WTC11 (cell line): Measurements from ENCODE around the gene FOCAD. TPM values are rescaled to one million over a fixed set of nuclear protein-coding genes. Genes with fewer than 3 reads are reported as not detected.

Experiments
- ATAC-seq: fragments of 200-7000 bp; cut with Tn5 transposase; 2 replicates; pipeline ENCODE4 v1.10.0; 2021; ENCODE audit warnings: mild to moderate bottlenecking, moderate library complexity
- CTCF ChIA-PET: fragments of 300-600 bp; sonication (Branson Sonifier 250); formaldehyde crosslinking; loops from one replicate; lab custom pipeline; 2021; ENCODE audit warnings: antibody characterized with exemption; lab: Charles Lee
- POLR2A ChIA-PET: fragments of 350-600 bp; sonication (Branson Sonifier 250); formaldehyde crosslinking; loops from one replicate; lab custom pipeline; 2021; ENCODE audit warnings: antibody characterized with exemption; lab: Charles Lee
- DNase-seq: peaks from one replicate; pipeline ENCODE4 v3.0.0; 2021; ENCODE audit warnings: low spot score
- H3K27ac Mint-ChIP-seq: 2 replicates; pipeline ENCODE4 v1.8.0; 2021; ENCODE audit warnings: mixed read lengths
- H3K27me3 Mint-ChIP-seq: 2 replicates; pipeline ENCODE4 v1.8.0; 2021; ENCODE audit warnings: low read depth, mild to moderate bottlenecking, moderate library complexity, mixed read lengths
- H3K36me3 Mint-ChIP-seq: 2 replicates; pipeline ENCODE4 v1.8.0; 2021; ENCODE audit warnings: mixed read lengths
- H3K4me1 Mint-ChIP-seq: 2 replicates; pipeline ENCODE4 v1.8.0; 2022; ENCODE audit warnings: mixed read lengths
- H3K4me3 Mint-ChIP-seq: 2 replicates; pipeline ENCODE4 v1.8.0; 2021; ENCODE audit warnings: mild to moderate bottlenecking, moderate library complexity, mixed read lengths
- H3K9me3 Mint-ChIP-seq: 2 replicates; pipeline ENCODE4 v1.8.0; 2021; ENCODE audit warnings: mixed read lengths
- ARID4B ChIP-seq: sonication (generic); formaldehyde crosslinking; IDR thresholded peaks from 2 replicates; pipeline ENCODE4 v1.8.0; 2023; ENCODE audit warnings: missing genetic modification reagents, mild to moderate bottlenecking, borderline replicate concordance
- CTCF ChIP-seq: fragments of 200-600 bp; IDR thresholded peaks from 2 replicates; pipeline ENCODE4 v1.8.0; 2022; ENCODE audit warnings: antibody characterized with exemption
- EMX1 ChIP-seq: fragments of 250-450 bp; sonication (Bioruptor Pico); IDR thresholded peaks from 2 replicates; pipeline ENCODE4 v1.8.0; 2021; ENCODE audit warnings: mild to moderate bottlenecking
- NFYB ChIP-seq: sonication (generic); formaldehyde crosslinking; conservative IDR thresholded peaks from 2 replicates; pipeline ENCODE4 v1.8.0; 2022; ENCODE audit warnings: low read depth, missing genetic modification reagents
- SMAD4 ChIP-seq: sonication (generic); formaldehyde crosslinking; IDR thresholded peaks from 2 replicates; pipeline ENCODE4 v1.8.0; 2022; ENCODE audit warnings: mild to moderate bottlenecking, missing genetic modification reagents
- TEAD1 ChIP-seq: sonication (generic); formaldehyde crosslinking; IDR thresholded peaks from 2 replicates; pipeline ENCODE4 v1.8.0; 2022; ENCODE audit warnings: mild to moderate bottlenecking, missing genetic modification reagents
- USF1 ChIP-seq: sonication (generic); formaldehyde crosslinking; IDR thresholded peaks from 2 replicates; pipeline ENCODE4 v1.8.0; 2022; ENCODE audit warnings: mild to moderate bottlenecking, missing genetic modification reagents
- ZNF219 ChIP-seq: sonication (generic); formaldehyde crosslinking; IDR thresholded peaks from 2 replicates; pipeline ENCODE4 v1.8.0; 2023; ENCODE audit warnings: missing genetic modification reagents, mild to moderate bottlenecking, borderline replicate concordance
- ZNF281 ChIP-seq: sonication (generic); formaldehyde crosslinking; IDR thresholded peaks from 2 replicates; pipeline ENCODE4 v1.8.0; 2023; ENCODE audit warnings: mild to moderate bottlenecking, missing genetic modification reagents
- total RNA-seq: library from RNA; stranded (reverse); gene quantifications from 3 replicates; pipeline ENCODE4 v1.2.3, GENCODE V29; 2021

The FOCAD gene
- total RNA-seq, 1 experiment from 2014 or later, result 34.3 TPM

GRCh38 chr9:20930836-20931235 is 246.8 kb downstream of the FOCAD start (continued):
- no peak for TF ChIP-seq ARID4B (CRISPR knock-in tag)
- TF ChIP-seq EMX1 (CRISPR knock-in tag), result no peak
- TF ChIP-seq, all 79 proteins: peak for 0

GRCh38 chr9:20940447-20941173 is 256.6 kb downstream of the FOCAD start:
- ATAC-seq, result no peak
- no peak overlapping the region for H3K4me3 Mint-ChIP-seq
- POLR2A ChIA-PET, result interaction anchor here (1.1 kb wide), 1 partner anchor 1006 kb away, joined by 3 read pairs; no protein-coding TSS in a partner anchor
- no peak for DNase-seq
- CTCF ChIA-PET, result interaction anchor here (0.6 to 2.3 kb wide), 31 partner anchors 9 to 1476 kb away, joined by 3 to 40 read pairs (median 4); partner anchors contain the start of genes FOCAD and MLLT3
- TF ChIP-seq USF1 (CRISPR knock-in tag), result no peak
- no peak for TF ChIP-seq SMAD4 (CRISPR knock-in tag)
- peaks cover 21% of the 10 kb centered on the region for H3K4me1 Mint-ChIP-seq
- no peak overlapping the region for H3K27ac Mint-ChIP-seq
- H3K36me3 Mint-ChIP-seq, result peaks cover 10% of the 10 kb centered on the region
- peaks cover 8% of the 10 kb centered on the region for H3K9me3 Mint-ChIP-seq
- H3K27me3 Mint-ChIP-seq, result no peaks in the 10 kb centered on the region

- no peak overlapping the region for H3K27ac Mint-ChIP-seq
- H3K9me3 Mint-ChIP-seq, result peaks cover 6% of the 10 kb centered on the region
- ChIA-PET POLR2A (interaction anchor here (1.1 kb wide), 1 partner anchor 1007 kb away, joined by 3 read pairs; no protein-coding TSS in a partner anchor), CTCF (interaction anchor here (0.6 to 2.3 kb wide), 34 partner anchors 8 to 1476 kb away, joined by 3 to 40 read pairs (median 3); partner anchors contain the start of genes FOCAD and MLLT3)
- H3K4me1 Mint-ChIP-seq, result peaks cover 21% of the 10 kb centered on the region
- H3K4me3 Mint-ChIP-seq, result no peak overlapping the region
- H3K36me3 Mint-ChIP-seq, result peaks cover 6% of the 10 kb centered on the region
- peak; percentile 61 for DNase-seq
- TF ChIP-seq TEAD1, result no peak
- peak; percentile 70 for TF ChIP-seq CTCF
- no peaks in the 10 kb centered on the region for H3K27me3 Mint-ChIP-seq
- ATAC-seq, result peak; percentile 99
These were observed 257.2 kb downstream of the FOCAD start for GRCh38 chr9:20941174-20941690.

GRCh38 chr9:20944507-20944906 is 260.4 kb downstream of the FOCAD start:
- ATAC-seq, result no peak
- H3K4me1 Mint-ChIP-seq, result peaks cover 49% of the 10 kb centered on the region
- TF ChIP-seq NFYB (CRISPR knock-in tag), result no peak
- TF ChIP-seq ARID4B (CRISPR knock-in tag), result no peak
- TF ChIP-seq ZNF219 (CRISPR knock-in tag), result no peak
- no peak for TF ChIP-seq ZNF281 (CRISPR knock-in tag)

More at GRCh38 chr9:20944507-20944906, 260.4 kb downstream of the FOCAD start:
- POLR2A ChIA-PET, result no interaction called here
- no peak for DNase-seq
- Mint-ChIP-seq H3K9me3 (no peaks in the 10 kb centered on the region), H3K4me3 (no peak overlapping the region), H3K36me3 (no peaks in the 10 kb centered on the region), H3K27me3 (no peaks in the 10 kb centered on the region), H3K27ac (no peak overlapping the region)
- CTCF ChIA-PET, result interaction anchor here (1.2 kb wide), 1 partner anchor 166 kb away, joined by 4 read pairs; no protein-coding TSS in a partner anchor
